IMR-90 (cell line): ENCODE data around the gene ZNF433. TPM values are rescaled to one million over a fixed set of nuclear protein-coding genes. Genes with fewer than 3 reads are reported as not detected.
A peak's percentile ranks its signal among the peaks of the same experiment; 100 is the strongest.

Experiments used
- ATAC-seq: fragments of 200-7000 bp; cut with Tn5 transposase; 2 replicates; pipeline ENCODE4 v1.9.1; 2020; ENCODE audit warnings: low read depth, mild to moderate bottlenecking, moderate library complexity
- BruUV-seq: library from RNA; stranded (reverse); fragments of 400-500 nt; replicated peaks from 2 replicates; lab custom pipeline; 2021; lab: Mats Ljungman, UMichigan
- CTCF ChIA-PET: fragments of 300-600 bp; formaldehyde crosslinking; extraction: SDS; loops from one replicate; lab custom pipeline; 2021; ENCODE audit warnings: antibody characterized with exemption; lab: Yijun Ruan, JAX
- POLR2A ChIA-PET: fragments of 300-600 bp; sonication (Branson Sonifier 250); formaldehyde crosslinking; loops from one replicate; lab custom pipeline; 2022; ENCODE audit warnings: antibody characterized with exemption; ENCODE audit not compliant: unreplicated experiment; lab: Charles Lee
- DNase-seq: peaks from one replicate; pipeline ENCODE4 v3.0.0; 2013
- H2AFZ ChIP-seq: replicated peaks from 2 replicates; pipeline ENCODE3; 2013; ENCODE audit warnings: low read length, mild to moderate bottlenecking; ENCODE audit not compliant: poor library complexity
- H2AK5ac ChIP-seq: 2 replicates; pipeline ENCODE4 v1.6.1; 2013; ENCODE audit warnings: low read depth, low read length, inconsistent platforms
- H2AK9ac ChIP-seq: replicated peaks from 2 replicates; pipeline ENCODE3; 2013; ENCODE audit warnings: mild to moderate bottlenecking, low read depth, low read length, moderate library complexity; ENCODE audit not compliant: poor library complexity
- H2BK120ac ChIP-seq: 2 replicates; pipeline ENCODE4 v1.6.1; 2013; ENCODE audit warnings: low read depth, low read length, inconsistent platforms
- H2BK15ac ChIP-seq: 3 replicates; pipeline ENCODE4 v1.6.1; 2013; ENCODE audit warnings: low read depth, low read length, inconsistent platforms
- H2BK20ac ChIP-seq: 2 replicates; pipeline ENCODE4 v1.6.1; 2013; ENCODE audit warnings: low read depth, mild to moderate bottlenecking, inconsistent platforms, low read length, moderate library complexity
- H2BK5ac ChIP-seq: 2 replicates; pipeline ENCODE4 v1.6.1; 2013; ENCODE audit warnings: mild to moderate bottlenecking, low read depth, low read length, inconsistent platforms; ENCODE audit not compliant: poor library complexity, severe bottlenecking
- H3K14ac ChIP-seq: replicated peaks from 2 replicates; pipeline ENCODE4 v1.6.1; 2013; ENCODE audit warnings: low read depth, low read length, inconsistent platforms
- H3K18ac ChIP-seq: 2 replicates; pipeline ENCODE4 v1.6.1; 2013; ENCODE audit warnings: low read depth, low read length, control low read depth
- H3K23ac ChIP-seq: 2 replicates; pipeline ENCODE4 v1.6.1; 2013; ENCODE audit warnings: low read depth, low read length, inconsistent platforms
- H3K27ac ChIP-seq: 2 replicates; pipeline ENCODE4 v1.5.1; 2013; ENCODE audit warnings: mild to moderate bottlenecking, control low read depth, low read length; ENCODE audit not compliant: insufficient read depth
- H3K27me3 ChIP-seq: 2 replicates; pipeline ENCODE4 v1.6.1; 2013; ENCODE audit warnings: low read length; ENCODE audit not compliant: control insufficient read depth, insufficient read depth
- H3K36me3 ChIP-seq: 2 replicates; pipeline ENCODE4 v1.6.1; 2013; ENCODE audit warnings: low read length, mixed read lengths; ENCODE audit not compliant: control insufficient read depth, insufficient read depth
- H3K4ac ChIP-seq: 2 replicates; pipeline ENCODE4 v1.6.1; 2013; ENCODE audit warnings: low read depth, low read length, inconsistent platforms
- H3K4me1 ChIP-seq: 2 replicates; pipeline ENCODE4 v1.6.1; 2013; ENCODE audit warnings: low read length, mixed read lengths; ENCODE audit not compliant: control insufficient read depth, insufficient read depth
- H3K4me2 ChIP-seq: 2 replicates; pipeline ENCODE4 v1.6.1; 2013; ENCODE audit warnings: low read depth, mild to moderate bottlenecking, control low read depth, low read length, moderate library complexity
- H3K4me3 ChIP-seq: 2 replicates; pipeline ENCODE4 v1.5.1; 2013; ENCODE audit warnings: low read depth, mild to moderate bottlenecking, control low read depth, low read length, moderate library complexity; ENCODE audit not compliant: insufficient read depth
- H3K56ac ChIP-seq: 2 replicates; pipeline ENCODE4 v1.6.1; 2013; ENCODE audit warnings: low read length, inconsistent platforms; ENCODE audit not compliant: insufficient read depth; ENCODE audit errors: extremely low read depth
- H3K79me1 ChIP-seq, 2 experiments: 2 replicates each; pipeline ENCODE4 v1.6.1; 2013; ENCODE audit warnings: low read length in 2 of 2, inconsistent platforms in 1 of 2, low read depth in 1 of 2
- H3K9ac ChIP-seq: 2 replicates; pipeline ENCODE4 v1.6.1; 2013; ENCODE audit warnings: low read depth, low read length, control low read depth
- H3K9me1 ChIP-seq: 2 replicates; pipeline ENCODE4 v1.6.1; 2013; ENCODE audit warnings: low read length, inconsistent platforms; ENCODE audit not compliant: insufficient read depth
- H3K9me3 ChIP-seq: 2 replicates; pipeline ENCODE4 v1.6.1; 2013; ENCODE audit warnings: low read length; ENCODE audit not compliant: control insufficient read depth, insufficient read depth
- H4K20me1 ChIP-seq: 2 replicates; pipeline ENCODE4 v1.6.1; 2013; ENCODE audit warnings: low read length, inconsistent platforms; ENCODE audit not compliant: insufficient read depth
- H4K5ac ChIP-seq: 2 replicates; pipeline ENCODE4 v1.6.1; 2013; ENCODE audit warnings: mild to moderate bottlenecking, low read depth, low read length, control low read depth
- H4K8ac ChIP-seq, 2 experiments: 2 replicates each; pipeline ENCODE4 v1.6.1; 2013; ENCODE audit warnings: low read depth in 2 of 2, low read length in 2 of 2, control low read depth in 1 of 2, inconsistent platforms in 1 of 2
- H4K91ac ChIP-seq: 2 replicates; pipeline ENCODE4 v1.6.1; 2013; ENCODE audit warnings: low read depth, low read length, inconsistent platforms; ENCODE audit not compliant: insufficient read depth
- BHLHE40 ChIP-seq: fragments of 150-350 bp; IDR thresholded peaks from 2 replicates; pipeline ENCODE4 v1.6.1; 2016; ENCODE audit warnings: mild to moderate bottlenecking, low read depth, low read length
- FOS ChIP-seq: fragments of 150-350 bp; IDR thresholded peaks from 2 replicates; pipeline ENCODE4 v1.6.1; 2016; ENCODE audit warnings: low read depth, low read length
- WGBS, 2 experiments: methylation state at CpG; one replicate each; pipeline versions ENCODE4 v1.1.5 to v1.1.7; 2013; ENCODE audit warnings: missing lambda C conversion rate in 2 of 2; ENCODE audit not compliant: insufficient read length in 1 of 2; ENCODE audit errors: extremely low coverage in 2 of 2; 5-methylcytosine and 5-hydroxymethylcytosine counted together
- dilution Hi-C: fragments of 300-500 bp; cut with HindIII; formaldehyde crosslinking; loops from one replicate; pipeline ENCODE4 v1.14.3; 2018; ENCODE audit warnings: low sequenced_read_pairs; ENCODE audit not compliant: unreplicated experiment
- in situ Hi-C: fragments of 300-500 bp; cut with MboI; formaldehyde crosslinking; loops from 3 replicates; pipeline ENCODE4 v1.14.3; 2019; ENCODE audit warnings: low sequenced_read_pairs, inconsistent platforms, mixed read lengths
- intact Hi-C: fragments of 100-400 bp; cut with micrococcal nuclease; formaldehyde crosslinking; loops from 2 replicates; pipeline ENCODE4 v1.10.0; 2022
- polyA plus RNA-seq, 3 experiments: library from polyadenylated mRNA; depleted of rRNA; stranded (reverse); fragments of >200 nt; gene quantifications; 2 replicates each; pipeline ENCODE4 v1.2.3, GENCODE V29; 2012; ENCODE audit warnings: low replicate concordance in 1 of 3
- total RNA-seq: library from RNA; depleted of rRNA; stranded (reverse); fragments of >200 nt; gene quantifications from 2 replicates; pipeline ENCODE4 v1.2.3, GENCODE V29; 2012

Gene ZNF433
- total and polyA plus RNA-seq, 2 of the 4 experiments (the other 2 are of a cell fraction) = 3.5 to 11.1 TPM

DNA sequence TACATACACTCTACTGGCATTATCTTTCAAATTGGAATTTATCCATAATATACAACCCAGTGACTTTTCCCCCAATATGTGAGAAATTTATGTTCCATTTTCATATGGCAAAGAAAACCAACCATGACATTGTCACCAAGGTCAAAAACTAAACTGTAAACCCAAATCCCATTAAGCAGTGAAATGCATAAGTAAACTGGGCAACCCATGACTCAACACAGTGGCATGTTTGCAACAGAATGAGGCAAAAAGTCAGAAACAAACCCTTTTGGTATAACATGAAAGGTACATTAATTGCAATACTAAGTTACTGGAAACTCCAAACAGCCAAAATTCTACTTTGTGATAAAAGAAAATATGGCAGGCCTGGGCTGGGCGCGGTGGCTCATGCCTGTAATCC is 12.4 kb upstream of the ZNF433 start:
- intact Hi-C loops = no loop called here
- Histone ChIP-seq H2BK5ac (no peak overlapping the region), H4K20me1 (no peaks in the 10 kb centered on the region), H3K4me1 (no peaks in the 10 kb centered on the region), H2AK9ac (no peak overlapping the region), H3K4ac (no peak overlapping the region), H3K9ac (no peak overlapping the region), H3K27me3 (no peaks in the 10 kb centered on the region), H3K23ac (no peak overlapping the region), H2BK20ac (no peak overlapping the region), H4K91ac (no peak overlapping the region), H2BK120ac (no peak overlapping the region), H3K14ac (no peak overlapping the region), H3K36me3 (no peaks in the 10 kb centered on the region; the same call in 1 of the 2 replicates), H3K4me3 (no peak overlapping the region), H2AK5ac (no peak overlapping the region), H2BK15ac (no peak overlapping the region), H3K56ac (no peak overlapping the region), H3K79me1 (no peaks in the 10 kb centered on the region), H3K9me3 (peaks cover 21% of the 10 kb centered on the region), H4K5ac (no peak overlapping the region), H4K8ac (no peak overlapping the region), H2AFZ (no peak overlapping the region), H3K27ac (no peak overlapping the region), H3K4me2 (no peak overlapping the region), H3K18ac (no peak overlapping the region), H3K9me1 (no peaks in the 10 kb centered on the region)
- TF ChIP-seq FOS = peak; percentile 15; the same call in 1 of the 2 replicates
- no peak for TF ChIP-seq BHLHE40
- ATAC-seq (no peak), DNase-seq (peak; percentile 11)
- POLR2A ChIA-PET = no interaction called here
- dilution Hi-C loops = no loop called here
- in situ Hi-C loops = no loop called here
- no TSS peak for BruUV-seq
- WGBS, 2 experiments = no CpG with 5 or more reads among the region's 2 CpGs
- CTCF ChIA-PET = no interaction called here
